SH-SY5Y (cell line): ENCODE data around the gene VSIG2.

Experiments
- GATA2 ChIP-seq: IDR thresholded peaks from 2 replicates; pipeline ENCODE4 v1.6.1; 2011; ENCODE audit warnings: mild to moderate bottlenecking, low read depth, low read length
- GATA3 ChIP-seq: IDR thresholded peaks from 2 replicates; pipeline ENCODE4 v1.6.1; 2011; ENCODE audit warnings: low read depth, mild to moderate bottlenecking, low read length, moderate library complexity

GRCh38 chr11:124769806-124770774 lies 18.0 kb upstream of the VSIG2 start:
- TF ChIP-seq GATA2, result no peak
- no peak for TF ChIP-seq GATA3
